HepG2 (cell line): Measurements from ENCODE around the gene TULP3. TPM values are rescaled to one million over a fixed set of nuclear protein-coding genes. Genes with fewer than 3 reads are reported as not detected.

Source experiments
- BCL3 ChIP-seq: sonication (generic); formaldehyde crosslinking; IDR thresholded peaks from 2 replicates; pipeline ENCODE4 v1.5.1; 2020; ENCODE audit warnings: mild to moderate bottlenecking, missing genetic modification reagents, moderate library complexity
- DNMT3B ChIP-seq: conservative IDR thresholded peaks from 2 replicates; pipeline ENCODE4 v1.6.1; 2016; ENCODE audit warnings: missing biosample characterization, control low read depth
- GZF1 ChIP-seq: sonication (generic); formaldehyde crosslinking; IDR thresholded peaks from 2 replicates; pipeline ENCODE4 v1.5.1; 2020; ENCODE audit warnings: mild to moderate bottlenecking, missing genetic modification reagents
- HMG20B ChIP-seq: conservative IDR thresholded peaks from 2 replicates; pipeline ENCODE4 v1.6.1; 2016; ENCODE audit warnings: missing genetic modification reagents, missing compliant biosample characterization
- HNRNPH1 ChIP-seq: fragments of 200-400 bp; formaldehyde crosslinking; optimal IDR thresholded peaks from 2 replicates; pipeline ENCODE3; 2017; ENCODE audit warnings: mild to moderate bottlenecking, low read depth, low read length
- JUND ChIP-seq: sonication (generic); formaldehyde crosslinking; IDR thresholded peaks from 2 replicates; pipeline ENCODE4 v1.8.0; 2022; ENCODE audit warnings: mild to moderate bottlenecking, missing genetic modification reagents
- KDM5A ChIP-seq: fragments of 200-600 bp; sonication (generic); IDR thresholded peaks from 2 replicates; pipeline ENCODE4 v1.7.0; 2018; ENCODE audit warnings: antibody characterized with exemption, mild to moderate bottlenecking, low read length, borderline replicate concordance
- MTF1 ChIP-seq: sonication (generic); formaldehyde crosslinking; IDR thresholded peaks from 2 replicates; pipeline ENCODE4 v1.5.0; 2020; ENCODE audit warnings: missing genetic modification reagents
- MYNN ChIP-seq: sonication (generic); formaldehyde crosslinking; IDR thresholded peaks from 2 replicates; pipeline ENCODE4 v1.4.0; 2020; ENCODE audit warnings: mild to moderate bottlenecking, low read depth, missing genetic modification reagents
- NBN ChIP-seq: fragments of 450-650 bp; conservative IDR thresholded peaks from 2 replicates; pipeline ENCODE4 v1.6.1; 2017
- NR2F2 ChIP-seq: IDR thresholded peaks from 2 replicates; pipeline ENCODE4 v1.6.1; 2012; ENCODE audit warnings: low read depth, inconsistent platforms, borderline replicate concordance
- POLR2A ChIP-seq, 2 experiments: IDR thresholded peaks; 2 replicates each; pipeline ENCODE4 v1.6.1; 2011; ENCODE audit warnings: low read depth in 2 of 2, low read length in 2 of 2, mild to moderate bottlenecking in 1 of 2, moderate library complexity in 1 of 2; ENCODE audit not compliant: insufficient read depth in 1 of 2
- REST ChIP-seq, 2 experiments: IDR thresholded peaks; 2 replicates each; pipeline ENCODE4 v1.6.1; 2011 to 2012; ENCODE audit warnings: low read length in 2 of 2, borderline replicate concordance in 1 of 2, low read depth in 1 of 2, mild to moderate bottlenecking in 1 of 2, moderate library complexity in 1 of 2
- RFXAP ChIP-seq: sonication (generic); formaldehyde crosslinking; IDR thresholded peaks from 2 replicates; pipeline ENCODE4 v1.4.0; 2020; ENCODE audit warnings: missing genetic modification reagents, borderline replicate concordance
- SMARCE1 ChIP-seq: fragments of 450-650 bp; IDR thresholded peaks from 2 replicates; pipeline ENCODE4 v1.6.1; 2017; ENCODE audit warnings: borderline replicate concordance
- SP2 ChIP-seq: sonication (generic); formaldehyde crosslinking; IDR thresholded peaks from 2 replicates; pipeline ENCODE4 v1.5.1; 2020; ENCODE audit warnings: mild to moderate bottlenecking, missing genetic modification reagents
- SP4 ChIP-seq: sonication (generic); formaldehyde crosslinking; IDR thresholded peaks from 2 replicates; pipeline ENCODE4 v1.8.1; 2023; ENCODE audit warnings: mild to moderate bottlenecking, missing genetic modification reagents
- THAP11 ChIP-seq: IDR thresholded peaks from 2 replicates; pipeline ENCODE4 v1.6.1; 2016; ENCODE audit warnings: missing biosample characterization, missing genetic modification reagents
- ZNF224 ChIP-seq: sonication (generic); formaldehyde crosslinking; IDR thresholded peaks from 2 replicates; pipeline ENCODE4 v1.5.0; 2020; ENCODE audit warnings: mild to moderate bottlenecking, missing genetic modification reagents
- ZNF614 ChIP-seq: IDR thresholded peaks from 2 replicates; pipeline ENCODE4 v1.6.1; 2018; ENCODE audit warnings: missing biosample characterization, missing genetic modification reagents, inconsistent platforms, borderline replicate concordance
- ZNF777 ChIP-seq: sonication (generic); formaldehyde crosslinking; IDR thresholded peaks from 2 replicates; pipeline ENCODE4 v1.4.0; 2020; ENCODE audit warnings: missing genetic modification reagents
- ZNF781 ChIP-seq: sonication (generic); formaldehyde crosslinking; IDR thresholded peaks from 2 replicates; pipeline ENCODE4 v1.5.1; 2020; ENCODE audit warnings: borderline replicate concordance, mild to moderate bottlenecking, missing genetic modification reagents; ENCODE audit errors: not compliant biosample characterization
- ZNF850 ChIP-seq: sonication (generic); formaldehyde crosslinking; conservative IDR thresholded peaks from 2 replicates; pipeline ENCODE4 v1.9.0; 2021; ENCODE audit warnings: mild to moderate bottlenecking, missing genetic modification reagents
- ZNF883 ChIP-seq: sonication (generic); formaldehyde crosslinking; IDR thresholded peaks from 2 replicates; pipeline ENCODE4 v1.5.1; 2020; ENCODE audit warnings: mild to moderate bottlenecking, missing genetic modification reagents; ENCODE audit errors: not compliant biosample characterization
- ZZZ3 ChIP-seq: sonication (generic); formaldehyde crosslinking; IDR thresholded peaks from 2 replicates; pipeline ENCODE4 v1.4.0; 2020; ENCODE audit warnings: missing genetic modification reagents, mild to moderate bottlenecking, borderline replicate concordance
- polyA plus RNA-seq, 8 experiments: library from polyadenylated mRNA; depleted of rRNA in 3 of 8; stranded (reverse) in 7 of 8; unstranded in 1 of 8; fragments of >200 nt; fragmentation: Illumina TruSeq in 4 of 8; extraction: Trizol in 4 of 8; gene quantifications; 2 replicates each; pipeline versions ENCODE4 v1.2.1 to v1.2.3, GENCODE V29; 2011 to 2016; ENCODE audit warnings: low read depth in 4 of 8, missing spikeins in 1 of 8, mixed read lengths in 1 of 8; ENCODE audit not compliant: insufficient read depth in 1 of 8
- total RNA-seq, 5 experiments: library from RNA; depleted of rRNA; stranded (reverse); fragments of >200 nt; fragmentation: Illumina TruSeq; extraction: Trizol; gene quantifications; 2 replicates each; pipeline ENCODE4 v1.2.3, GENCODE V29; 2016; ENCODE audit warnings: low read depth in 1 of 5
- TF ChIP-seq, protein P1 (sequence below): sonication (generic); formaldehyde crosslinking; IDR thresholded peaks from 2 replicates; pipeline ENCODE4 v1.4.0; 2020; ENCODE audit warnings: missing genetic modification reagents, borderline replicate concordance

Gene TULP3
- total and polyA plus RNA-seq, 2 of the 13 experiments (the other 11 are each of a cell fraction or from before 2014, with no cell fraction given), result 11.2 to 13.2 TPM

DNA sequence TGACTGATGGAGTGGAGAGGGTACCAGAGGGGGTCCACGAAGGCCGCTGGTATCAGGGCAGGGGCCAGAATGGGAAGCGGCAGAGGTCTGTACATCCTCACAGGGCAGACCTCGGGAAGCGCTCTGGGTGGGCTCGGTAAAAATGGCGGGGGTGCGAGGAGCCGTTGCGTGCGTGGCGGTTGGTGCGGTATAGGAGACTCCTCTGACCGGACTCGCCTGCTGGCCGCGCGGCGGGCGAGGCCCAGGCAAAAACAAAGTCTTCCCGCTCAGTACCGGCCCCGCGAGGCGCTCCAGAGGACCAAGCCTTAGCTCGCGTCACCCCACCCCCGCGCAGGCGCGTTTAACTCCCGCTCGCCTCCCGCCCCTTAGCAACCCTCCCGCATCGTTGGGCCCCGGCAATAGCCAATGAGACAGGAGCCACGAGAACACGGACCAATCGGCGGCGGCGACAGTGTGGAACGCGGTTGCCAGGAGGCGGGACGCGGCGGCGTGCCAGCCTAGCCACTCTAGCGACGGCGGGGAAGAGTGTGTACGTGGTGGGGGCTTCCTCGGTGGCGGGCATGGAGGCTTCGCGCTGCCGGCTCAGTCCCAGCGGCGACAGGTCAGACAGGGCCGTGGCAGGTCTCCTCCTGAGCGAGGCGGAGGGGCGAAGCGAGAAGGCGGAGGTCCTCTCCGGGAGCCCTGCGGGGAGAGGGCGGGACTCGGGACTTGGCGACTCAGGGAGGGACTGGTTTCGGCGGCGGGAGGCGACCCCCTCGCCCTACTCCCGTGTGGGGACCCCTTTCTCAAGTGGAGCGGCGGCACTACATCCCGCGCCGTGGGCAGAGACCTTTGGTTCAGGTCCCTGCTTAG lies at the start of gene TULP3 (continued):
- TF ChIP-seq BCL3 (peak; percentile 94), GZF1 (CRISPR knock-in tag) (no peak), ZNF850 (CRISPR knock-in tag) (no peak), SP4 (CRISPR knock-in tag) (peak; percentile 91), ZZZ3 (0 out of 2 replicates have a peak, but pooled peaks have one; percentile 25), ZNF614 (no peak), DNMT3B (CRISPR knock-in tag) (no peak), REST (IDR thresholded peaks at IDR 0.05; ENCODE audit: borderline replicate concordance in 1 of 2, low read depth in 1 of 2, low read length in 2 of 2) (no peak), POLR2A (IDR thresholded peaks at IDR 0.05; ENCODE audit: insufficient read depth in 1 of 2, low read depth in 2 of 2, low read length in 2 of 2) (peak; percentile 65 to 93), THAP11 (CRISPR knock-in tag) (peak; percentile 77), SP2 (CRISPR knock-in tag) (peak; percentile 91), RFXAP (CRISPR knock-in tag) (peak; percentile 96), ZNF781 (CRISPR knock-in tag) (no peak), ZNF777 (CRISPR knock-in tag) (peak; percentile 71), NR2F2 (no peak), MYNN (no peak), SMARCE1 (no peak), ZNF883 (CRISPR knock-in tag) (peak; percentile 90), NBN (no peak), MTF1 (no peak), KDM5A (peak; percentile 38; the same call in 1 of the 2 replicates), ZNF224 (CRISPR knock-in tag) (no peak), JUND (CRISPR knock-in tag) (no peak), HMG20B (no peak), HNRNPH1 (no peak)
- TF ChIP-seq, protein P1, sequence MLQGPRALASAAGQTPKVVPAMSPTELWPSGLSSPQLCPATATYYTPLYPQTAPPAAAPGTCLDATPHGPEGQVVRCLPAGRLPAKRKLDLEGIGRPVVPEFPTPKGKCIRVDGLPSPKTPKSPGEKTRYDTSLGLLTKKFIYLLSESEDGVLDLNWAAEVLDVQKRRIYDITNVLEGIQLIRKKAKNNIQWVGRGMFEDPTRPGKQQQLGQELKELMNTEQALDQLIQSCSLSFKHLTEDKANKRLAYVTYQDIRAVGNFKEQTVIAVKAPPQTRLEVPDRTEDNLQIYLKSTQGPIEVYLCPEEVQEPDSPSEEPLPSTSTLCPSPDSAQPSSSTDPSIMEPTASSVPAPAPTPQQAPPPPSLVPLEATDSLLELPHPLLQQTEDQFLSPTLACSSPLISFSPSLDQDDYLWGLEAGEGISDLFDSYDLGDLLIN, result 0 out of 2 replicates have a peak, but pooled peaks have one; percentile 34
